HG02973 (cell line): ENCODE measurements around the gene JDP2.

Experiments
- ATAC-seq: cut with Tn5 transposase; IDR thresholded peaks from one replicate; pipeline ENCODE4 v1.9.1; 2021; ENCODE audit warnings: moderate library complexity; ENCODE audit not compliant: unreplicated experiment

JDP2 gene

GRCh38 chr14:75511201-75511600, 83.4 kb downstream of the JDP2 start:
- no peak for ATAC-seq

- peak; percentile 31 for ATAC-seq
Observed at GRCh38 chr14:75513911-75514672, 86.3 kb downstream of the JDP2 start.

- ATAC-seq: peak; percentile 32
Observed at GRCh38 chr14:75514673-75515628, 87.1 kb downstream of the JDP2 start.

- peak; percentile 42 for ATAC-seq
Observed at GRCh38 chr14:75515629-75515996, 87.8 kb downstream of the JDP2 start.

GRCh38 chr14:75518625-75519024, 90.8 kb downstream of the JDP2 start:
- no peak for ATAC-seq

- no peak for ATAC-seq
Observed at GRCh38 chr14:75519394-75519793, 91.6 kb downstream of the JDP2 start.

GRCh38 chr14:75519826-75520728, 92.3 kb downstream of the JDP2 start:
- no peak for ATAC-seq

- no peak for ATAC-seq
Observed at GRCh38 chr14:75520852-75521251, 93.0 kb downstream of the JDP2 start.

- ATAC-seq: no peak
Observed at GRCh38 chr14:75521415-75522199, 93.8 kb downstream of the JDP2 start.

- ATAC-seq: no peak
Observed at GRCh38 chr14:75522224-75522982, 94.6 kb downstream of the JDP2 start, which contains the start of gene BATF. BATF (plus strand) TSS chr14:75522469; CDS start chr14:75522683, 214 bp downstream.

- no peak for ATAC-seq
Observed at GRCh38 chr14:75522983-75523318, 95.1 kb downstream of the JDP2 start.
